Regular cardiac myocyte (primary cell): Measurements from ENCODE around the gene PAK1. TPM values are rescaled to one million over a fixed set of nuclear protein-coding genes. Genes with fewer than 3 reads are reported as not detected.

ENCODE experiments used
- total RNA-seq: library from RNA; depleted of rRNA; stranded (reverse); fragments of >200 nt; gene quantifications from 2 replicates; pipeline ENCODE4 v1.2.3, GENCODE V29; 2014

PAK1 gene
- total RNA-seq, result 18.6 and 37.0 TPM in 2 replicates

DNA sequence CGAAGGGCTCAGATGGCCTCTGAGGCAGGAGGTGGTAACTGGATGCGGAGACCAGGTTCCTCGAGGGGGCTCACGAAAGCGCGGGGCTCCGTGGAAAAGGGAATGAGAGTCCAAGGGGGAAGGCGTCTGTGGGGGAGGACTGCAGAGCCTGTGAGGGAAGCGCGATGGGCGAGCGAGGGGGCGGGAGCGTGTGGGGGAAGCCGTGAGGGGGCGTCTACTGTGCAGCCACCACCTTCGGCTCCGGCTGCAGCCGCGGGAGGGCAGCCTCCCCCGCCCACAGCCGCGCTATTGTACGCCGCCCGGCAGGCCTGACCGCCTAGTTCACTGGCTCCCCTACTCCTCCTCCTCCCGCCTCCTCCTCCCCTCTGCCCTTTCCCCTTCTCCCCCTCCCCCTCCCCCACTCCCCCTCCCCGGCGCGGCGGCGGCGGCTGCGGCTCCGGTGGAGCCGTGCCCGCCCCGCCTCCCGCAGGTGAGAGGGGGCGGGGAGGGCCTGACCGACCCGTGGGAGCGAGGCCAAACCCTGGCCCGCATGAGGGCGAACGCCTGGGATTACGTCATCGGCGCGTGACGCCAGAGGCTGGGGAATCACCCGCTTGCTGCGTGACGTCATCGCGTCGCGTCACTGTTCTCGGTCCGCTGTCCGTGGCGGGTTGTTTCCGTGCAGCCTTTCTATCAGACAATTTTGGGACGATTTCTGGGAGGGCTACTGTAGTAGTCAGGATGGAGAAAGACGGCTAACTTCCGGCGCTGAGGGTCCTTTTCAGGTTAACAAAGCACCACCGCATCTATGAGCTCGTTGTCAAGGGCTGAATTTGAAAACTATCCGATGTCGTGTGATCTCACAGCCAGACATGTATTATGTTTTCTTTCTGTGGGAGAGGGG lies at the start of gene PAK1:
PAK1 (minus strand) TSS at position 294 of the 883 bp plus-strand sequence. CDS start 81,574 bp downstream, outside the sequence.

DNA sequence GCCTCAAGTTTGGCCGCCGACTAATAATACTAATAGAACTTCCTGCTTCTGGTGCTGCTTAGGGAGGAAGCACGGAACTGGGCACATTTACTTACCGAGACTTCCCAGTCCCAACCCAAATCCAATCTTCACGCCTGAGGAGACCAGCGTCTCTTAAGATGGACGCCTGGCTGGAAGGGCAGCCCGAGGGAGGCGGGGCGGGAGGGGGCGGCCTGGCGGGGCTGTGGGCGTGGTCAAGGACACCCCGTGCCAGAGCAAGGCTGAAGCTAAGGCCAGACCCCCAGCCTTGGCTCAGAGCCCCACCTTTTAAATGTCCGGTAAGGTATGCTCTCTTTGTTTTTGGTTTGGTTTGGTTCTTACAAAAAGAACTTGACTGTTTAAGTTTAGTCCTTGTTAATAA lies 172.4 kb downstream of the PAK1 start, which contains the start of gene GDPD4:
GDPD4 (minus strand) TSS at position 177 of the 400 bp plus-strand sequence. CDS start 16,549 bp downstream, outside the sequence.

Other genes with a start within 250 kb of the PAK1 start
- gene GDPD4, start 172.4 kb downstream of the PAK1 start, total RNA-seq, result not detected in 2 replicates
- 1.2 and 2.3 TPM in 2 replicates for gene AQP11, start 115.9 kb upstream of the PAK1 start, total RNA-seq
- gene CLNS1A, start 163.7 kb upstream of the PAK1 start, total RNA-seq, result 131 and 160 TPM in 2 replicates